Activated CD4-positive, alpha-beta T cell treated with anti-CD3 and anti-CD28 coated beads, Interleukin-2, amount 10 ng/mL, durations not matched to agents 24 days and 14 days (primary cell): ENCODE measurements around the gene TBX4. TPM values are rescaled to one million over a fixed set of nuclear protein-coding genes. Genes with fewer than 3 reads are reported as not detected.
"Not testable (repeated sequence)": the region's sequence is repeated elsewhere in the genome, so short reads cannot be mapped to it uniquely, and the experiment has no call there.

Experiments used
- DNase-seq: peaks from one replicate; pipeline ENCODE4 v3.0.0; 2022
- H3K27ac Mint-ChIP-seq: one replicate; pipeline ENCODE4 v1.8.0; 2022; ENCODE audit warnings: mild to moderate bottlenecking, mixed read lengths
- H3K27me3 Mint-ChIP-seq: one replicate; pipeline ENCODE4 v1.8.0; 2022; ENCODE audit warnings: mixed read lengths
- H3K36me3 Mint-ChIP-seq: one replicate; pipeline ENCODE4 v1.8.0; 2022; ENCODE audit warnings: low read depth, mild to moderate bottlenecking, mixed read lengths
- H3K4me1 Mint-ChIP-seq: one replicate; pipeline ENCODE4 v1.8.0; 2021; ENCODE audit warnings: mixed read lengths
- H3K4me3 Mint-ChIP-seq: one replicate; pipeline ENCODE4 v1.8.0; 2022; ENCODE audit warnings: mild to moderate bottlenecking, moderate library complexity, mixed read lengths
- H3K9me3 Mint-ChIP-seq: one replicate; pipeline ENCODE4 v1.8.0; 2021; ENCODE audit warnings: mixed read lengths
- intact Hi-C: fragments of 100-400 bp; cut with micrococcal nuclease; formaldehyde crosslinking; loops from one replicate; pipeline ENCODE4 v1.15.1; 2023
- total RNA-seq: library from RNA; stranded (reverse); gene quantifications from 2 replicates; pipeline ENCODE4 v1.2.3, GENCODE V29; 2022

The TBX4 gene
- total RNA-seq, 1 donor from 2014 or later: not detected

GRCh38 chr17:61500287-61500686 is 48.1 kb downstream of the TBX4 start:
- no peak for DNase-seq
- intact Hi-C loops: no loop called here
- Mint-ChIP-seq H3K36me3 (no peaks in the 10 kb centered on the region), H3K9me3 (no peaks in the 10 kb centered on the region), H3K27me3 (peaks cover 14% of the 10 kb centered on the region), H3K27ac (no peak overlapping the region), H3K4me3 (no peak overlapping the region), H3K4me1 (peaks cover 8% of the 10 kb centered on the region)

- no peak overlapping the region for H3K4me3 Mint-ChIP-seq
- H3K9me3 Mint-ChIP-seq: no peaks in the 10 kb centered on the region
- no peak for DNase-seq
- intact Hi-C loops: no loop called here
- no peak overlapping the region for H3K27ac Mint-ChIP-seq
- peaks cover 18% of the 10 kb centered on the region for H3K27me3 Mint-ChIP-seq
- peaks cover 4% of the 10 kb centered on the region for H3K4me1 Mint-ChIP-seq
- no peaks in the 10 kb centered on the region for H3K36me3 Mint-ChIP-seq
Observed at GRCh38 chr17:61502292-61502691, 50.1 kb downstream of the TBX4 start.

GRCh38 chr17:61503961-61504360 is 51.7 kb downstream of the TBX4 start:
- intact Hi-C loops: no loop called here
- Mint-ChIP-seq H3K9me3 (no peaks in the 10 kb centered on the region), H3K36me3 (no peaks in the 10 kb centered on the region), H3K4me1 (peaks cover 4% of the 10 kb centered on the region), H3K4me3 (no peak overlapping the region), H3K27me3 (peaks cover 25% of the 10 kb centered on the region), H3K27ac (no peak overlapping the region)
- DNase-seq: no peak

- no peak for DNase-seq
- Mint-ChIP-seq H3K27ac (no peak overlapping the region), H3K36me3 (no peaks in the 10 kb centered on the region), H3K27me3 (peaks cover 25% of the 10 kb centered on the region), H3K4me3 (no peak overlapping the region), H3K4me1 (peaks cover 4% of the 10 kb centered on the region), H3K9me3 (no peaks in the 10 kb centered on the region)
- intact Hi-C loops: no loop called here
Observed at GRCh38 chr17:61504697-61505096, 52.5 kb downstream of the TBX4 start.

GRCh38 chr17:61505846-61506627 is 53.8 kb downstream of the TBX4 start:
- Mint-ChIP-seq H3K4me3 (no peak overlapping the region), H3K27me3 (peaks cover 25% of the 10 kb centered on the region), H3K9me3 (no peaks in the 10 kb centered on the region), H3K27ac (no peak overlapping the region), H3K36me3 (no peaks in the 10 kb centered on the region), H3K4me1 (peaks cover 4% of the 10 kb centered on the region)
- no peak for DNase-seq
- intact Hi-C loops: no loop called here

- intact Hi-C loops: no loop called here
- Mint-ChIP-seq H3K27ac (no peak overlapping the region), H3K36me3 (no peaks in the 10 kb centered on the region), H3K4me1 (peaks cover 4% of the 10 kb centered on the region), H3K27me3 (peaks cover 23% of the 10 kb centered on the region), H3K4me3 (no peak overlapping the region), H3K9me3 (no peaks in the 10 kb centered on the region)
- no peak for DNase-seq
Observed at GRCh38 chr17:61507383-61508066, 55.3 kb downstream of the TBX4 start.

GRCh38 chr17:61508912-61509311 is 56.7 kb downstream of the TBX4 start:
- no peak overlapping the region for H3K4me3 Mint-ChIP-seq
- no peaks in the 10 kb centered on the region for H3K36me3 Mint-ChIP-seq

GRCh38 chr17:61509454-61509853 is 57.2 kb downstream of the TBX4 start:
- intact Hi-C loops, H3K4me3 Mint-ChIP-seq, H3K36me3 Mint-ChIP-seq, H3K4me1 Mint-ChIP-seq, H3K9me3 Mint-ChIP-seq, DNase-seq, H3K27ac Mint-ChIP-seq: not testable (repeated sequence)
- H3K27me3 Mint-ChIP-seq: peaks cover 23% of the 10 kb centered on the region

More at GRCh38 chr17:61508912-61509311, 56.7 kb downstream of the TBX4 start:
- Mint-ChIP-seq H3K27me3 (peaks cover 23% of the 10 kb centered on the region), H3K9me3 (no peaks in the 10 kb centered on the region), H3K4me1 (peaks cover 4% of the 10 kb centered on the region), H3K27ac (no peak overlapping the region)
- no peak for DNase-seq
- intact Hi-C loops: no loop called here

- H3K4me3 Mint-ChIP-seq: no peak overlapping the region
- intact Hi-C loops: no loop called here
- no peaks in the 10 kb centered on the region for H3K9me3 Mint-ChIP-seq
- no peaks in the 10 kb centered on the region for H3K4me1 Mint-ChIP-seq
- peaks cover 18% of the 10 kb centered on the region for H3K27me3 Mint-ChIP-seq
- no peak for DNase-seq
- H3K27ac Mint-ChIP-seq: no peak overlapping the region
- no peaks in the 10 kb centered on the region for H3K36me3 Mint-ChIP-seq
Observed at GRCh38 chr17:61510237-61510636, 58.0 kb downstream of the TBX4 start.

GRCh38 chr17:61510991-61511390 is 58.8 kb downstream of the TBX4 start:
- Mint-ChIP-seq H3K4me1 (no peaks in the 10 kb centered on the region), H3K4me3 (no peak overlapping the region), H3K9me3 (no peaks in the 10 kb centered on the region), H3K27me3 (peaks cover 17% of the 10 kb centered on the region), H3K36me3 (no peaks in the 10 kb centered on the region), H3K27ac (no peak overlapping the region)
- no peak for DNase-seq
- intact Hi-C loops: no loop called here

GRCh38 chr17:61511480-61512182 is 59.4 kb downstream of the TBX4 start:
- H3K4me3 Mint-ChIP-seq: no peak overlapping the region
- intact Hi-C loops: no loop called here
- no peaks in the 10 kb centered on the region for H3K9me3 Mint-ChIP-seq
- no peaks in the 10 kb centered on the region for H3K36me3 Mint-ChIP-seq
- no peak overlapping the region for H3K27ac Mint-ChIP-seq
- no peak for DNase-seq
- peaks cover 18% of the 10 kb centered on the region for H3K27me3 Mint-ChIP-seq
- no peaks in the 10 kb centered on the region for H3K4me1 Mint-ChIP-seq

GRCh38 chr17:61514491-61514890 is 62.3 kb downstream of the TBX4 start:
- intact Hi-C loops: no loop called here

GRCh38 chr17:61517265-61517664 is 65.0 kb downstream of the TBX4 start:
- peaks cover 22% of the 10 kb centered on the region for H3K27me3 Mint-ChIP-seq
- intact Hi-C loops: no loop called here
- DNase-seq: no peak

More at GRCh38 chr17:61514491-61514890, 62.3 kb downstream of the TBX4 start:
- Mint-ChIP-seq H3K4me1 (no peaks in the 10 kb centered on the region), H3K4me3 (no peak overlapping the region), H3K27me3 (peaks cover 19% of the 10 kb centered on the region), H3K27ac (no peak overlapping the region), H3K9me3 (no peaks in the 10 kb centered on the region), H3K36me3 (no peaks in the 10 kb centered on the region)
- no peak for DNase-seq

More at GRCh38 chr17:61517265-61517664, 65.0 kb downstream of the TBX4 start:
- Mint-ChIP-seq H3K27ac (no peak overlapping the region), H3K4me1 (no peaks in the 10 kb centered on the region), H3K9me3 (no peaks in the 10 kb centered on the region), H3K4me3 (no peak overlapping the region), H3K36me3 (no peaks in the 10 kb centered on the region)
